Keratinocyte (primary cell): ENCODE data around the gene CTDSPL2. TPM values are rescaled to one million over a fixed set of nuclear protein-coding genes. Genes with fewer than 3 reads are reported as not detected.

Source experiments
- DNase-seq: peaks from one replicate; pipeline ENCODE4 v3.0.0-alpha.2; 2011; ENCODE audit warnings: low read depth, missing footprints, low spot score
- FAIRE-seq: peaks from 2 replicates; lab custom pipeline; 2011; peaks lifted over from hg19 to GRCh38; lab: Jason Lieb, UNC
- H2AFZ ChIP-seq: 2 replicates; pipeline ENCODE4 v1.6.0; 2012; ENCODE audit warnings: low read length, control low read depth, inconsistent platforms; ENCODE audit not compliant: control insufficient read depth
- H3K27ac ChIP-seq: 2 replicates; pipeline ENCODE4 v1.5.1; 2011; ENCODE audit warnings: low read length; ENCODE audit not compliant: control insufficient read depth, insufficient read depth
- H3K27me3 ChIP-seq: 3 replicates; pipeline ENCODE4 v1.6.0; 2011; ENCODE audit warnings: low read length; ENCODE audit not compliant: control insufficient read depth, insufficient read depth; ENCODE audit errors: extremely low read depth
- H3K36me3 ChIP-seq, 2 experiments: 2 replicates in 1 of 2; 3 replicates in 1 of 2; pipeline ENCODE4 v1.5.1; 2011; ENCODE audit warnings: low read length in 2 of 2, mild to moderate bottlenecking in 1 of 2; ENCODE audit not compliant: control insufficient read depth in 2 of 2, insufficient read depth in 2 of 2; ENCODE audit errors: extremely low read depth in 1 of 2
- H3K4me1 ChIP-seq: 3 replicates; pipeline ENCODE4 v1.5.1; 2011; ENCODE audit warnings: low read length; ENCODE audit not compliant: control insufficient read depth, insufficient read depth; ENCODE audit errors: extremely low read depth
- H3K4me2 ChIP-seq: 3 replicates; pipeline ENCODE4 v1.6.0; 2011; ENCODE audit warnings: low read depth, low read length; ENCODE audit not compliant: control insufficient read depth, insufficient read depth; ENCODE audit errors: extremely low read depth
- H3K4me3 ChIP-seq, 3 experiments: fragments of 200-600 bp in 1 of 3; sonication (generic) in 1 of 3; 2 replicates in 2 of 3; 3 replicates in 1 of 3; pipeline ENCODE4 v1.5.1; 2011 to 2016; ENCODE audit warnings: low read length in 3 of 3, mild to moderate bottlenecking in 3 of 3, control low read depth in 2 of 3, inconsistent platforms in 1 of 3, low read depth in 1 of 3, mixed read lengths in 1 of 3, mixed run types in 1 of 3, moderate library complexity in 1 of 3; ENCODE audit not compliant: control insufficient read depth in 2 of 3, insufficient read depth in 2 of 3; ENCODE audit errors: extremely low read depth in 1 of 3
- H3K79me2 ChIP-seq: 2 replicates; pipeline ENCODE4 v1.6.0; 2012; ENCODE audit warnings: low read length; ENCODE audit not compliant: control insufficient read depth, insufficient read depth
- H3K9ac ChIP-seq: 3 replicates; pipeline ENCODE4 v1.6.0; 2011; ENCODE audit warnings: low read length; ENCODE audit not compliant: control insufficient read depth, insufficient read depth; ENCODE audit errors: extremely low read depth
- H3K9me1 ChIP-seq: 3 replicates; pipeline ENCODE4 v1.6.0; 2011; ENCODE audit warnings: low read length; ENCODE audit not compliant: control insufficient read depth, insufficient read depth; ENCODE audit errors: extremely low read depth
- H3K9me3 ChIP-seq: 2 replicates; pipeline ENCODE4 v1.5.1; 2012; ENCODE audit warnings: low read depth, low read length; ENCODE audit not compliant: control insufficient read depth
- H4K20me1 ChIP-seq: 3 replicates; pipeline ENCODE4 v1.6.0; 2011; ENCODE audit warnings: low read length; ENCODE audit not compliant: control insufficient read depth, insufficient read depth; ENCODE audit errors: extremely low read depth
- EZH2 ChIP-seq: IDR thresholded peaks from one replicate; pipeline ENCODE4 v1.6.1; 2012; ENCODE audit warnings: inconsistent platforms, mild to moderate bottlenecking, low read length, moderate library complexity
- dilution Hi-C: fragments of 300-500 bp; cut with MboI; formaldehyde crosslinking; loops from one replicate; pipeline ENCODE4 v1.7.0; 2020; ENCODE audit warnings: low sequenced_read_pairs; ENCODE audit not compliant: extremely low pct_ligation_motif_present
- polyA plus RNA-seq, 5 experiments: library from polyadenylated mRNA; depleted of rRNA in 3 of 5; stranded (reverse) in 3 of 5; stranded (forward) in 1 of 5; unstranded in 1 of 5; fragments of >200 nt; gene quantifications; 1 replicate in 1 of 5; 2 replicates in 3 of 5; 3 replicates in 1 of 5; pipeline versions ENCODE4 v1.2.1 to v1.2.3, GENCODE V29; 2011 to 2012; ENCODE audit warnings: missing spikeins in 2 of 5, low read depth in 1 of 5, low replicate concordance in 1 of 5
- TF ChIP-seq, protein P1 (sequence below), 3 experiments: IDR thresholded peaks in 1 of 3; conservative IDR thresholded peaks in 1 of 3; optimal IDR thresholded peaks in 1 of 3; 2 replicates in 2 of 3; 3 replicates in 1 of 3; pipeline versions ENCODE3 to v1.5.1; 2011; ENCODE audit warnings: low read length in 3 of 3, mild to moderate bottlenecking in 3 of 3, moderate library complexity in 2 of 3, control low read depth in 1 of 3, inconsistent platforms in 1 of 3; ENCODE audit not compliant: insufficient read depth in 2 of 3; ENCODE audit errors: extremely low read depth in 1 of 3

The CTDSPL2 gene
- polyA plus RNA-seq, 1 donor (not counting 4 experiments of a cell fraction or from before 2014, with no cell fraction given) = 19.2 TPM

DNA sequence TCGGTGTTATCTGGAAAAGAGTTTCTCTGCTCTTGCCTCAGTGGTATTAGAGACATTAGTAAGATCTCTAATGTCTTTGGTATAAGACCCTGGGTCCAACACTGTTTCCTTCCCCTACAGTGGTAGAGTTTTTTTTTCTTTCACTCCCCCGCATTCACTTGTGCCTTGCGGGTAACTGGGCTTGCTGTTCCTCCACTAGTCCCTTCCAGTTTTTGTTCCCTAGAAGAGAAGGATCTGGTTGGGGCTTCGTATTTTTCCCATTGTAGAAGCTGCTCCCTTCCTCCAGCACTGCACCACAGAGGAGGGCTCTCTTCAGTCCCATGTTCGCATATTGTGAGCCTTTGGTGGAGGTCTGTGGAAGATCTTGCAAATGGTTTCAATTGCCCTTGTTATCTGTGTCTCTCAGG, 13.7 kb downstream of the CTDSPL2 start:
- no peaks in the 10 kb centered on the region for H4K20me1 ChIP-seq
- DNase-seq = no peak

DNA sequence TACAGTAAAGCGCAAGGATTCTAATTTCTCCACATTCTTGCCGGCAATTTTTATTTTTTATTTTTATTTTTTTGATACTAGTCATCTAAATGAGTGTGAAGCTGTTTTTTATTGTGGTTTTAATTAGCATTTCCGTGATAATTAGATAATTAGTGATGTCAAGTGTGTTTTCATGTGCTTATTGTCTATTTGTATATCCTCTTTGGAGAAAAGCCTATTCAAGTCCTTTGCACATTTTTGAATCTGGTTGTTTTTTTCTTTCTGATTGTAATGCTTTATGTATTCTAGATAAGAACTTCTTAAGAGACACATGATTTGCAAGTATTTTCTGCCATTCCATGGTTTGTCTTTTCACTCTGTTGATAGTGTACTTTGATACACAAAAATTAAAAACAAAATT, 16.1 kb downstream of the CTDSPL2 start:
- Histone ChIP-seq H3K9me1 (no peaks in the 10 kb centered on the region), H3K27me3 (no peaks in the 10 kb centered on the region), H3K4me2 (no peak overlapping the region), H3K79me2 (peaks cover 85% of the 10 kb centered on the region), H3K27ac (no peak overlapping the region), H2AFZ (no peak overlapping the region), H4K20me1 (no peaks in the 10 kb centered on the region), H3K9me3 (no peaks in the 10 kb centered on the region), H3K9ac (no peak overlapping the region), H3K4me3 (no peak overlapping the region), H3K4me1 (no peaks in the 10 kb centered on the region), H3K36me3 (no peaks in the 10 kb centered on the region)
- DNase-seq (no peak), FAIRE-seq (no peak)
- TF ChIP-seq EZH2 = no peak
- TF ChIP-seq, protein P1, sequence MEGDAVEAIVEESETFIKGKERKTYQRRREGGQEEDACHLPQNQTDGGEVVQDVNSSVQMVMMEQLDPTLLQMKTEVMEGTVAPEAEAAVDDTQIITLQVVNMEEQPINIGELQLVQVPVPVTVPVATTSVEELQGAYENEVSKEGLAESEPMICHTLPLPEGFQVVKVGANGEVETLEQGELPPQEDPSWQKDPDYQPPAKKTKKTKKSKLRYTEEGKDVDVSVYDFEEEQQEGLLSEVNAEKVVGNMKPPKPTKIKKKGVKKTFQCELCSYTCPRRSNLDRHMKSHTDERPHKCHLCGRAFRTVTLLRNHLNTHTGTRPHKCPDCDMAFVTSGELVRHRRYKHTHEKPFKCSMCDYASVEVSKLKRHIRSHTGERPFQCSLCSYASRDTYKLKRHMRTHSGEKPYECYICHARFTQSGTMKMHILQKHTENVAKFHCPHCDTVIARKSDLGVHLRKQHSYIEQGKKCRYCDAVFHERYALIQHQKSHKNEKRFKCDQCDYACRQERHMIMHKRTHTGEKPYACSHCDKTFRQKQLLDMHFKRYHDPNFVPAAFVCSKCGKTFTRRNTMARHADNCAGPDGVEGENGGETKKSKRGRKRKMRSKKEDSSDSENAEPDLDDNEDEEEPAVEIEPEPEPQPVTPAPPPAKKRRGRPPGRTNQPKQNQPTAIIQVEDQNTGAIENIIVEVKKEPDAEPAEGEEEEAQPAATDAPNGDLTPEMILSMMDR (optimal IDR thresholded peaks at IDR 0.05 in 1 of 3, IDR thresholded peaks at IDR 0.05 in 1 of 3, conservative IDR thresholded peaks at IDR 0.05 in 1 of 3; ENCODE audit: extremely low read depth in 1 of 3, insufficient read depth in 2 of 3, low read length in 3 of 3) = no peak
- dilution Hi-C loops = no loop called here

More for the DNA sequence above, 13.7 kb downstream of the CTDSPL2 start:
- no peak overlapping the region for H3K4me3 ChIP-seq
- no peak overlapping the region for H2AFZ ChIP-seq
- H3K9ac ChIP-seq = no peak overlapping the region
- H3K27me3 ChIP-seq = no peaks in the 10 kb centered on the region
- no peaks in the 10 kb centered on the region for H3K36me3 ChIP-seq
- TF ChIP-seq, protein P1 (optimal IDR thresholded peaks at IDR 0.05 in 1 of 3, IDR thresholded peaks at IDR 0.05 in 1 of 3, conservative IDR thresholded peaks at IDR 0.05 in 1 of 3; ENCODE audit: extremely low read depth in 1 of 3, insufficient read depth in 2 of 3, low read length in 3 of 3) = no peak
- no peak for TF ChIP-seq EZH2
- H3K4me1 ChIP-seq = peaks cover 1% of the 10 kb centered on the region
- no peaks in the 10 kb centered on the region for H3K9me1 ChIP-seq
- H3K4me2 ChIP-seq = no peak overlapping the region
- FAIRE-seq = no peak
- peaks cover 89% of the 10 kb centered on the region for H3K79me2 ChIP-seq
- no peaks in the 10 kb centered on the region for H3K9me3 ChIP-seq
- dilution Hi-C loops = no loop called here
- H3K27ac ChIP-seq = no peak overlapping the region
